CD1c-positive myeloid dendritic cell (primary cell): ENCODE measurements around the gene MMP10.
A peak's percentile ranks its signal among the peaks of the same experiment; 100 is the strongest.
"Not testable (repeated sequence)": the region's sequence is repeated elsewhere in the genome, so short reads cannot be mapped to it uniquely, and the experiment has no call there.

Experiments
- DNase-seq: peaks from one replicate; pipeline ENCODE4 v3.0.0-alpha.2; 2016; ENCODE audit errors: extremely low spot score

MMP10 gene

GRCh38 chr11:102783720-102784119 lies 3.3 kb upstream of the MMP10 start:
- no peak for DNase-seq

GRCh38 chr11:102783016-102783415 lies 2.6 kb upstream of the MMP10 start:
- DNase-seq = no peak

DNA sequence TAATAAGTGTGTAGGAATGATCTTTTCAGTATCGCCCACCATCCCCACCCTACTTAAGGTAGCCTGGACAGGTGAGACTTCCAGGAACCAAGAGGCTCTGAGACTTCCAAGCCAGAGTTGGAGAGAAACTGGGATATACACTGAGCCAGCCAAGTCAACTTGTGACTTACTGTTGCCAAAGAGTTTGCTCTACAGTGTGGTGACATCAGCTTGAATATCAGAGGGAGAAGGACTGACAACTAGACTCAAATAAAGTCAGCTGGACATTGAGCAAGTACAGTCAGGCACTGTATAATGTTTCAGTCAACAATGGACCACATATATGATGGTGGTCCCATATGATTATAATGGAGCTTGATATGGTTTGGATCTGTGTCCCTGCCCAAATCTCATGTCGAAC lies 1.2 kb upstream of the MMP10 start:
- DNase-seq = no peak

GRCh38 chr11:102776454-102776853 lies 4.0 kb downstream of the MMP10 start:
- no peak for DNase-seq

DNA sequence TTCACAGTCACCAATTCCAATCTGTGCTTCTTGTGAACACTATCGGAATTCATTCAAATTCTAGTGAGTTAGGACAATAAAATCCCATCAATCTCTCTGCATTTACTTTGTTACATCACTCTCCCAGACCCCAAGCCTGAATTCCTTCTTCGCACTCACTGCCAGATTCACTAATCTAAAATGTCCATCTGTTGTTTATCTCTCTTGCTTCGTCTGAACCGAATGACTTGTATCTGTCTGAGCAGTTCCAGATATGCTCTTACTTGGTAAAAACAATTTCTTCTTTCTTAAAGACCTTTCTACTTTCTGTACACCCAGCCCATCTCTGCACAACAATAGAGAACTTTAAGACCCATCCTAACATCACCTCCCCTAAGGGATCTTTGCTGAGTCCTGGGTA lies 7.0 kb downstream of the MMP10 start:
- DNase-seq = no peak

GRCh38 chr11:102771351-102771750 lies 9.1 kb downstream of the MMP10 start:
- no peak for DNase-seq

DNA sequence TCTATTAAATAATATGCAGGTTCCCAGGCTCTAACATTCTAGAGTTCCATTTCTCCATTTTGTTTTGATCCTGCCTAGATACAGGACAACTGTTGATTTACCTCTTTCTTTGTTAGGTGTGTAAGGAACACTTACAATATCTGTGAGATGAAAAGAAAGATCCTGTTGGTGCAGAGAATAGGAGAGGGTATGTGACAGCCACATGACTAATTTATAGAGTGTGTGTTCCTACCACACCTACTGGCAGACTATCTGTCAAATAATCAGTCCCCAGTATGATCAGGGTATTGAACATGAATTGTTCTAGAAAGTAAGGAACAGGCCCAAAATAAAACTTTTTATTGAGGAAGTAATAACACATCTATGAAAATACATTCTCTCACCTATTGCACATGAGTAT lies 10.2 kb downstream of the MMP10 start:
- no peak for DNase-seq

DNA sequence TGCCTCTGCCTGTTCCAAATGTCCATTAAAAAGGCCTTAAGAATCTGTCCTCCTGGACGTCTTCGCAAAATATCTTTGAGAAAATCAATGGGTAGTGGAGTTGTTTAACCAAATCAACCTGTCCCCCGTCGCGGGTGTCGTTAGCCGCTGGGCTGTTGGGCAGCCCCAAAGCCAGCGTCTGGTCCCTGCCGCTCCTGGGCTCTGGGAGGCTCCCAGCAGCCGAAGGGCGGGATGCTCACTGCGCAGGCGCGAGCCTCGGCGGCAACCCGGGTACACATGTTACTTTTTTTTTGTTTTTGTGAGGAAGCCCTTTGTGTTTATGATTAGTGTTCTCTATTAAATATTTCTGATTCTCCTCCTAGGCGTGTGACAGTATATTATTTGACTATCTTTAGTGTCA lies 12.6 kb downstream of the MMP10 start:
- DNase-seq = no peak

- DNase-seq = no peak
Measured at GRCh38 chr11:102763440-102763839, 17.0 kb downstream of the MMP10 start.

DNA sequence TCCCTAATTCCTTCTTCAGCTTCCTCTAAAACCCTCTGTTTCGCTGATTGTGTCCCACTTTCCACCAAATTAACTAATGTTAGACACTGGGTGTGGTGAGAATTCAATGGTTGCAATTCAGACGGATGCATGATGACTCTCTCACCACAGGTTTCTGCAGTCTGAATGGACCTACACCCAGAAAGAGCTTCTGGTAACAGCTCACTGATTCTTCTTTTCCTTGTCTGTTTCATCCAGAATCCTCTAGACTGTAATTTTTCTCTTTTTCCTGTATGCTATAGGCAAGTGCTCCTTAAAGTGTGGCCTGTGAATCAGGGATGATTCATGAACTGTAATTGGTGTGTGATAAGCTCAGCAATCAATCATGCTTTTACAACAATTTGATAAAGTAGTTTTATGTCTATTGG lies 18.1 kb downstream of the MMP10 start:
- peak; percentile 56 for DNase-seq

DNA sequence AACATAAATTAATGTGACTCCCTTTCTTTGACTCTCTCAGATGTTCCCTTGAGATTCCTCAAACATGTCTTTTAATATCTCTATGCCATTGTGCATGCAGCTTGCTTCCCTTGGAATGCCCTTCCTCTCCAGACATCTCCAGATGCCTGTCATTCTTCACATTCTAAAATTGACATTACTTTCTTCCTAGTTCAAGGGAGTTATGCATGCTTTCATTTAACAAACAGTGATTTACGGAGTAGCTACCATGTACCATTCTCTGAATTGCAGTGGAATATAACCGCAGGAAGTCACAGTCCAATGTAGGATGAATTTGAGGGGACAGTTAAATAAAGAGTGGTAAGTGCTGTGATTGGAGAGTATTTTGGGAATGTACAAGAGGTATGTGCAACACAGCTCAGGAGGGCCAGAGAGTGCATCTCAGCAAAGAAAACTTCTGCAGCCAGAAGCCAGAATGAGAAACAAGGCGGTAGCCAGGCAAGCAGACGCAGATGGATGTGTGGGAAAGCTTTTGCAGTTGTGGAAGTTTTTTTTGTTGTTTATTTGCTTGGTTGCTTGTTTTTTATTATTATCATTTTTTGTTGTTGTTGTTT lies 18.7 kb downstream of the MMP10 start:
- DNase-seq = no peak

GRCh38 chr11:102760344-102761035 lies 19.9 kb downstream of the MMP10 start:
- peak; percentile 81 for DNase-seq

DNA sequence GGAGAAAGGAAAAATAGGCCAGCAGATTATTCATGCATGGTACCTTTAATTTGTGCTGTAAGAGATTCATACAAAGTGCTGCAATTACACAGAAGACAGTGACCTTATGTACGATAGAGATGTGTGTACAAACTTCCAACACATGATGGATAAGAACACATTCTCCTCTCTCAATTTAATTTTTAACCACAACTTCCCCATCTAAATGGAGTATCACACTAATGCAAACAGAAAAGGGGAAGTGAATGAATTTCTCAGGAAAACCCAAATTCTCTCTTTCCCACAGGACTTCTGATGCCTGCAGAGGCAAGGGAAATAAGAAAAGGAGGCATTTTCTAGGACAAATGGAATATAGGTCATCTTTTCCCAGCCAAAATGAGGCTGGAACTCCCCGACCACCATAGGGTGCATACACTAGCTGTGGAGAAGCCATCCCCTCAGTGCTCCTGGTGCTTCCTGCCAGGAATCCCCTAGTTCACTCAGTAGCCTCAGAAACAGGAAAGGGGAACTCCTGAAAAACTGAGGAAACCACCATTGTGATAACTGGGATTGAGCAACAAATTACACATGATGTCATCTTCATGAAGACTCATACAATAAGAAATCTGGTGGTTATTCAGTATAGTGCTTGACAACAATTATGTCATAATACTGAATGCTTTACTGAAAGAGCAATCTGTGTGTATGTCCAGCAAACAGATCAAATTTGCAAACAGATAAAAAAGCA lies 22.4 kb downstream of the MMP10 start:
- peak; percentile 91 for DNase-seq

DNA sequence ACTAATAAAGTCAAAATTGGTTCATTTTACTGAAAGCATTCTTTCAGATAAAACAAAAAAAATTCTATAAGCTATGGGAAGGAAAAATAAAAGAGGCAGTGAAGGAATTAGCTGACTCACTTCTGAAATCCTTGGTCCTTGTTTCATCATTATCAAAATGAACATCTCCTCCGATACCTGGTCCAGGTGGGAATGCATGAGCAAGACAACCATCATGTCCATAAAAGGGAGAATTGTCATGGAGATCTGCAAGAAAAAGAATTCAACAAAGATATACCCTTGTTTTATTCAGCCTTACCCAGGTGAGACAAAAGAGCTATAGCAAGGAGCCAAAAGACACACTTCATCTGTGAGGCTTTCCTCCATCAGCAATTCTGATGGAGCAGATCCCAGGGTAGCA lies 27.2 kb downstream of the MMP10 start:
- DNase-seq = no peak

DNA sequence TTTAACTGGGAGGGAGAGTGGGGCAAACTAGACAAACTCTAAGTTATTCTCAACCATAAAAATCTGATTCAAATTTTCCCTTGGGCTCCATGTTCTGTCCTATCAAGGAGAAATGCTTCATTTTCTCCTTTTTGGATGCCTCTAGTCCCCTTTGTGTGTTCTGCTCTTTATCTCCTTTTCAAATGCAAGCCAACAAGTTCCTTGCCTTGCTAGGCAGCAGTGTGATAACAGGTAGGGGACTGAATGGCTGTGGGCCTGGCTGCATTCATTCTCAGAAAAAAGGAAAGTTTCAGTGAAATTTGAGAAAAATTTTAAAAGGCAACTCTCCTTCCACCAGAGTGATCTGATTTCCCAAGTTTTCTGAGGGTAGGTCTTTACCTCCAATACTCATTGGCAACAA lies 28.8 kb downstream of the MMP10 start:
- no peak for DNase-seq

- no peak for DNase-seq
Measured at GRCh38 chr11:102749101-102749722, 31.2 kb downstream of the MMP10 start.

DNA sequence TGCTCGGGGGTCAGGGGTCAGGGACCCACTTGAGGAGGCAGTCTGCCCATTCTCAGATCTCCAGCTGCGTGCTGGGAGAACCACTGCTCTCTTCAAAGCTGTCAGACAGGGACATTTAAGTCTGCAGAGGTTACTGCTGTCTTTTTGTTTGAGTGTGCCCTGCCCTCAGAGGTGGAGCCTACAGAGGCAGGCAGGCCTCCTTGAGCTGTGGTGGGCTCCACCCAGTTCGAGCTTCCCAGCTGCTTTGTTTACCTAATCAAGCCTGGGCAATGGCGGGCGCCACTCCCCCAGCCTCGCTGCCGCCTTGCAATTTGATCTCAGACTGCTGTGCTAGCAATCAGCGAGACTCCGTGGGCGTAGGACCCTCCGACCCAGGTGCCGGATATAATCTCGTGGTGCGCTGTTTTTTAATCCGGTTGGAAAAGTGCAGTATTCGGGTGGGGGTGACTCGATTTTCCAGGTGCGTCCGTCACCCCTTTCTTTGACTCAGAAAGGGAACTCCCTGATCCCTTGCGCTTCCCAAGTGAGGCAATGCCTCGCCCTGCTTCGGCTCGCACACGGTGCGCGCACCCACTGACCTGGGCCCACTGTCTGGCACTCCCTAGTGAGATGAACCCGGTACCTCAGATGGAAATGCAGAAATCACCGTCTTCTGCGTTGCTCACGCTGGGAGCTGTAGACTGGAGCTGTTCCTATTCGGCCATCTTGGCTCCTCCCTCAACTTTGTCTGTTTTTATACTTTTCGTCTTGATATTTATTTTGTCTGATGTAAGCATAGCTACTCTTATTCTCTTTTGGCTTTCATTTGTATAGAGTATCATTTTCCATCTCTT lies 33.5 kb downstream of the MMP10 start:
- DNase-seq = not testable (repeated sequence)

DNA sequence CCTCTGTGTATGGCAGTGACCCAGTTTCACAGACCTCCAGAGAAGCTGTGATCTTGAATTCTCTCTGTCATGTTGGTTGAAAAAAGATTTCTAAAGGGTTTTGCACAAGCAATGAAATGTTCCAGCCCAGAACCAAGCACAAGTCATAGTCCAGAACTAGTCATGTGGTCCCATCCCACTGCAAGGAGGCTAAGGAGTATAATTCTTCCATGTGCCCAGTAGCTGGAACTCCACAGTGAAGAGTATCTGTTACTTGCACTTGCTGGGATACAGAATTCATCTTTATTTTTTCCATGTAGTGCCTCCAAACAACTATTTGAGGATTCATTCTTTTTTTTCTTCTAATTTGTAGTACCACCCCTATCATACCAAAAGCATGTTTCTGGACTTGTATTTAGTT lies 45.8 kb downstream of the MMP10 start:
- no peak for DNase-seq

DNA sequence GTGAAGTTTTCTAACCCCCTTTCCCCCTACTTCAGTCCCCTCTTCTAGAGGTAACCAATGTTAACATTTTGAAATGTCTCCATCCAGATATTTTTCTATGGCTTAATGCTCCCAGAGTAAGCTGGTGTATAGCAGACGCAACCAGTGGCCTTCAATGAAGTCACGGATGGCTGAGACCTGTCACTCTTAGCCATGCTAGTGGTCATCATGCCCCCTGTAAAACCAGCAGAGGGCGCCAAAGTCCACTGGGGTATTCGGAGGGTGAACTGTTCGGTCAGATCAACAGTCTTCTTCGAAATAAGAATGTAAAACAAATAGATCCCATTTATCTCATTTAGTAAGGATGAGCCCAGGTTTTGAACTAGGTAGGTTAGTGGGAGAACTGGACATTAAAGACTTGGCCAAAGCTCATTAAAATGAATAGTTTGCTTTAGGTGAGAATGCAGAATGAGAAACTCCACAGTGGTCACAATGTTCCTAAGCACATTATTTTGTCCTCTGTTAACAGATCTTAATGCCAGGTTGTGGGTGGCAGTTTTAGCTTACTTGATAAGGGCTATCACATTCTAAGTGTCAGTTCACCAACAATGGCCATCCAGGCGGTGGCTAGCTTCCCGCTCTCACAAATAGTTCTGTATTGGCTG lies 47.1 kb downstream of the MMP10 start:
- DNase-seq = peak; percentile 69

- not testable (repeated sequence) for DNase-seq
Measured at GRCh38 chr11:102730944-102731343, 49.5 kb downstream of the MMP10 start.
